HG03097 (cell line): ENCODE data around the gene TSPEAR.

Experiments used
- ATAC-seq: cut with Tn5 transposase; IDR thresholded peaks from one replicate; pipeline ENCODE4 v1.9.1; 2021; ENCODE audit not compliant: unreplicated experiment, low FRiP score

TSPEAR gene

GRCh38 chr21:44498280-44499210, 212.8 kb downstream of the TSPEAR start:
- ATAC-seq: no peak

DNA sequence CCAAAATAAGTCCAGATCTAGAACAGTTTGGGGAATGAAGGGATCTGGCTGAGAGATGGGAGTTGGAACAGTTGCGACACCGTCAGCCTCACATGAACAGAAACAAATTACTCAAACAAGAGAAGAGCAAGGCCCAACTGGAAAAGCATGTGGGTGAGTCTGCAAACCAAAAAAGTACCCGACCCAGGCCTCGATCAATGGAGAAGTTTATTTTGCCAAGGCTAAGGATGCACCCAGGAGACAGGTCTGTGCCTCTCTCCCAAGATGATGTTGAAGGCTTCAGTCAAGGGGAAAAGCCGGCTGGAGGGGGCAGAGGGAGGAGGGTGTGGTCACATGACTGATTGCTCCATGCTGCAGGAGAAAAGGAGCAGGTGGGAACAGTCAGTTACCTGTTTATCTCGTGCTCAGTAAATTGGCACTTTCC, 213.7 kb downstream of the TSPEAR start:
- ATAC-seq: no peak

GRCh38 chr21:44496564-44497550, 214.5 kb downstream of the TSPEAR start:
- ATAC-seq: no peak

DNA sequence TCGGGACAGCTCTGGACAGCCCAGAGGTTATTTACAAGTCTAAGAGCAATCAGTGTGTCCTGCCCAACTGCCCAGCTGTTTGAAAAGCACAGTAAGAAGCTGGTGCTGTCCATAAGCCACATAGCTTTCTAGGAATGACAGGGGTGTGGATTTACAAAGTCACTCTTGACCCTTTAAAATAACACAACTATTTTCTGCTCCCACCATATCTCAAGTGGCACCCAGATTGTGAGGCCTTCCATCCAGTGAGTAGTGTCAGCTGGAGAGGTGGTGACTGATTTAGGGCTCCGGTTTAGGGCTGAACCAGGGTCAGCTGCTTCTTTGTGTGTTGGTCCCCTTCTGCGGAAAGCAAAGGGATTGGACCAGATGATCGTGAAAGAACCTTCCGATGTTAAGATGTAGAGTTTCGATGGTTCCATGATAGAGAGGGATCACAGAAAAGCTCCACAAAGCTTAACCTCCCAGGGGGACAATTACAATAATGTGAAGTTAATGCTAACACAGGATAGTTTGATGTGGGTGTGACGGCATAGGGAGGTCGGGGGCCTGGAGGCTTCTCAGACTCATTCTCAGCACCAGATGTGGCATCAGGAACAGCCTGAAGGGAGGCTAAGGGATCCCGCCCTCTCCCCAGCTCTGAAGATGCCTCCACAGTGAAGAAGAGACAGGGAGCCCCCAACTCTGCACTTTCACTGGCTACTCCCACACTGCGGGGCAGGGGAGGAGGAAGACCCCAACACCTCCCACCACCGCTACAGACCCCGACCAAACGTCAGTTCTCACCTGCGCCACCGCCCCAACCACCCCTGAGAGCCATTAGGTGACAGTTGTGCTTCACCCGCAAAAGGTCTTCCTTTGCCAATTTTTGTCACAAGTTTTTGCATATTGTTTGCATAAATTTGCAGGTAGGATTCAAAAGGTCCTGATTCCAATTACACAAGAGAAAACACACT, 215.5 kb downstream of the TSPEAR start:
- no peak for ATAC-seq

DNA sequence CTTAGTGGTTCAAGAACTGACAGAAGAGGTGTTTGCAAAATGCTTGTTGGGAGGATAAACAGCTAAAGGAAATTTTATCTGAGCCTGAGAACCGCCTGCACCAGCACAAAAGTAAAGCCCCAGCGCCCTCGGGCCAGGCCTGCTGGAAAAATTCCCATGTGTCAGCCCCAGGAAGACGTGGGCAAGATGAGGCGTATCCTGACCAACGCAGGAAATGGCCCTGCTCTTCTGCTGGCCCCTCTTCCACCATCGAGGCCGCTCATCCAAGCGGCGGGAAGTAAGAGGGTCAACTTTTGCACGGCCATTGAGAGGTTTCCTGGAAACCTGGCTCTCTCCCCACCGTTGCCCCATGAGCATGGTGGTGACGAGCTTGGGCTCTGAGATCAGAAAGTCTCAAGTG, 216.4 kb downstream of the TSPEAR start:
- ATAC-seq: no peak

DNA sequence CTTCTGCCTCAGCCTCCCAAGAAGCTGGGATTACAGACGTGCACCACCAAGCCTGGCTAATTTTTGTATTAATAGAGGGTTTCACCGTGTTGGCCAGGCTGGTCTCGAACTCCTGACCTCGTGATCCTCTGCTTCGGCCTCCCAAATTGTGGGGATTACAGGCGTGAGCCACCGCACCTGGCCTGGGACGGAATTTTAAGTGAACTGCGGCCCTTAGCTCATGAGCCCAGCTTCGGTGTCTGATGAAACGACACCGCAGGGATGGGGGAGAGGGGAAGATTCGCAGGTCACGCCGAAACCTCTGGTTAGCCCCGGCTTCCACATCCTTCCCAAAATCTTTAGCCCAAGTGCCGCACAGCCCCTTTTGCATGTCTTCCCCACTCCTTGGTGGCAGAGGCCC, 217.0 kb downstream of the TSPEAR start:
- ATAC-seq: no peak

- ATAC-seq: no peak
Measured at GRCh38 chr21:44492567-44493385, 218.6 kb downstream of the TSPEAR start.

DNA sequence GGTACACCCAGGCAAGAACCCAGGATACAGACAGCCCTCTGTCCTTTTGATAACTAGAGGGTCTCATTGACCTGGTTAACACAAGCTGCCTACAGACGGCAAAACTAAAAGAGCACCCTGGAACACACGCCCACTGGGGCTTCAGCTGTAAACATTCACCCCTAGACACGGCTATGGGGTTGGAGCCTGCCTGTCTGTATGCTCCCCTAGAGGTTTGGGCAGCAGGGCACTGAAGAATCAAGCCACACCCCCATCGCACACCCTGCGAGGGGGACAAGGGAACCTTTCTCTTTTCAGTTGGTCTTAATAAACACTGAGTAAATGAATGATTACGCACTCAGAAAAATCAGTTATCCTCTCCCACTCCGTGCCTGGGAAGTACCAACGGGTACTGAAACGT, 220.6 kb downstream of the TSPEAR start:
- no peak for ATAC-seq

DNA sequence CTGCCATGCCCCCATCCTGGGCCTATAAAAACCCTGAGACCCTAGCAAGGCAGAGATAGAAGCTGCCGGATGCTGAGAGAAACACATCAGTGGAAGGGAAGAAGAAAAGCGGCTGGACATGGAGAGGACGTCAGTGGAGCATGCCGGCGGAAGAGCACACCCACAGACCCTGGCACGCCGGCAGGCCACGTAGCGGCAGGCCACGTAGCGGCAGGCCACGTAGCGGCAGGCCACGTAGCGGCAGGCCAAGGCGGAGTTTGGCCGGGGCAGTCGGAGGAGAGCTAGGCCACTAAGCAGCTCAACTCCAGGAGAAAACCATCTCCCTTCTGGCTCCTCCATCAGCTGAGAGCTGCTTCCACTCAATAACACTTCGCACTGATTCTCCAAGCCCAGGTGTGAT, 221.0 kb downstream of the TSPEAR start:
- no peak for ATAC-seq

DNA sequence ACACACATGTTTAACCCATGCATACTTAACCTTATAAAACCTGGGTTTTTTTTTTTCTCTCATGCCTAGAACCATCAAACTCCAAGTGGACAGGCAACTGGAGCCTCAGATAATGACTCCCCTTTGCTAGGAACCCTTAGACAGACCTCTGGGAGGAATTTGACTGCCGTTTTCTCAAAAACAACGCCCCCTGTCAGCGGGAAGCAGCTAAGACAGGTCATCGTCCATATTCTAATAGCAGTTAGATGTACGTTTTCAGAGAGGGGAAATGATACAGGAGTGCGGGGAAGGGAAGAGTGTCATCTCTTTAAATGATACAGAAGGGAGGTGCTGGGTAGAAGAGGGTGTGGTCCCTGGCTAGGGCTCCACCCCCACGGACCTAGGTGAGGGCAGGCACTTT, 221.4 kb downstream of the TSPEAR start:
- no peak for ATAC-seq

GRCh38 chr21:44487831-44488230, 223.5 kb downstream of the TSPEAR start:
- ATAC-seq: no peak

GRCh38 chr21:44486302-44486701, 225.1 kb downstream of the TSPEAR start:
- ATAC-seq: no peak

DNA sequence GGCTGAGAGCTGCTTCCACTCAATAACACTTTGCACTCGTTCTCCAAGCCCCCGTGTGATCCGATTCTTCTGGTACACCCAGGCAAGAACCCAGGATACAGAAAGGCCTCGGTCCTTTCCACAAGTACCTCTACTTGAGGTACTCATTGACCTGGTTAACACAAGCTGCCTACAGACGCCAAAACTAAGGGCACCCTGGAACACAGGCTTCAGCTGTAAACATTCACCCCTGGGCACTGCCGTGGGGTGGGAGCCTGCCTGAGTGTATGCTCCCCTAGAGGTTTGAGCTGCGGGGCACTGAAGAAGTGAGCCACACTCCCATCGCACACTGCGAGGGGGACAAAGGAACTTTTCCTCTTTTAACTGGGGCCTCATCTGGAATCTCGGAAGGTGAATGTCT, 225.6 kb downstream of the TSPEAR start:
- no peak for ATAC-seq

GRCh38 chr21:44485254-44485793, 226.0 kb downstream of the TSPEAR start:
- no peak for ATAC-seq

DNA sequence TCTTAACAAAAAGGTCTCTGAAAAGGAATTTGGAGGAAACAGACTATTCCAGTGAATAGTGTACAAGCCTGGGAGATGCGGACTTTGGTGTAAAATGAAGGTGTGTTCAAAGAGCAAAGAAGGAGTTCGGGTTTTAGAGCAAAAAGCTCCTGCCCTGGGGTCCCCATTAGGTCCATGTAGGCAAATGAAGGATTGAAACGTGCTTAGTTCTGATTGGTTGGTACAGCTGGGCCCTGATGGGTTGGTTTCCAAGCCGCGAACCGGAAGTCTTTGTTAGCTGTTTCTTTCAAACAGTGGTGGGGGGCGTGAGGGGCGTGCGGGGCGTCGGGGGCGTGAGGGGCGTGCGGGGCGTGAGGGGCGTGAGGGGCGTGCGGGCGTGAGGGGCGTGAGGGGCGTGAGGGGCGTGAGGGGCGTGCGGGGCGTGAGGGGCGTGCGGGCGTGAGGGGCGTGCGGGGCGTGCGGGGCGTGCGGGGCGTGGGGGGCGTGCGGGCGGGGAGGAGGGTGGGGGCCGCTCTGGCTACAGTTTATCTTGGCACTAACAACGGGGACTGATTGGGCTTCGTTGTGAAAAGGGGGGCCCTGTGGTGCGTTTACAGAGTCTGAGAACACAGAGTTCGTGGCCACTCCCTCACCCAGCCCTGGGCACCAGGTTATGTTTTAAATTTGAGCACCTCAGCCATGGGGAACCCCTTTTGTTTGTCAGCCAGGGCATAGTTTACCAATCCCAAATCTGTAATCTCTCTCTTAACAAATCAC, 226.7 kb downstream of the TSPEAR start:
- ATAC-seq: no peak

DNA sequence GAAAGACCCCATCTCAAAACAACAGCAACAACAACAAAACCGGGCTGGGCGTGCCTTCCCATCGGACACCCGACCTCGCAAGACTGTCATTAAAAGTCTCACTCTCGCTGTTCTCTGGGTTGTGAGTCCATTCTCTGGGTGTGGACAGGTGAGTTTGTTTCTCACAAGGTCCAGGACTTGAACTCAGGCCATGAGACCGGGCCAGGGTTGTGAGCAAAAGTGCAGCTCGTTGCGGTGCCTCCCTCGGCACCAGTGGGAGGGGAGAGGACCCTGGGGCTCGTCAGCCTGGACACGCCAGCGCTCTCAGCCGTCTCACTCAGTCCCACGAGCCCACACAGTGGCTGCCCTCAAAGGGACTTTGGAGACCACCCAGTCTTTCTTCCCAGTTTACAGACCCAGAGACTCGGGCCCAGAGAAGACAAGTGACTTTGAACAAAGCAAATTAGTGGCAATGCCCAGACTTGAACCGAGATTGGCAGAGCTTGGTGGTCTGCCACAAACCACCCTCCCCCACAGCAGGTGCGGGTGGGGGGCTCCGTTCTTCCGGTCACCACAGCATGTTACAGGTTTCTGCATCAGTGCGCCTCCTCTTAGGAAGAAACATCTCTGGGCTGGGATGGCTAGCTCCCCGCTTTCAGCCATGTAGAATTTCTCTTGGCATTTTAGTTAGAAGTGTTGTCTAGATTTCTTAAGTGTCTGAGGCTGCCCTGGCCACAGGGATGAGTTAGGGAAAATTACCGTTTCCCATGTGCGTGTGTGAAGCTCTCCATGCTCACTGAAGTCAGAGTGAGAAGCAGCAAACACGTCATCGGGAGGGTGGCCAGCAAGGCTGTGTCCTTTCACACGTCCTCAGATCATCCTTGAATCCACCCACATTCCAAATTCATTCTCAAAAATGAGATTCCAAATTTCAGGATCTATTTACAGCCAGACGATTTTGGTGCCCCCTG, 227.8 kb downstream of the TSPEAR start:
- no peak for ATAC-seq

- ATAC-seq: no peak
Measured at GRCh38 chr21:44482581-44483287, 228.6 kb downstream of the TSPEAR start.
